OCI-M2 (cell line): ENCODE results near the gene ACADS.

Experiments
- DNase-seq: peaks from one replicate; lab custom pipeline; 2025; ENCODE audit not compliant: unreplicated experiment; lab: John Stamatoyannopoulos, UW

The ACADS gene

DNA sequence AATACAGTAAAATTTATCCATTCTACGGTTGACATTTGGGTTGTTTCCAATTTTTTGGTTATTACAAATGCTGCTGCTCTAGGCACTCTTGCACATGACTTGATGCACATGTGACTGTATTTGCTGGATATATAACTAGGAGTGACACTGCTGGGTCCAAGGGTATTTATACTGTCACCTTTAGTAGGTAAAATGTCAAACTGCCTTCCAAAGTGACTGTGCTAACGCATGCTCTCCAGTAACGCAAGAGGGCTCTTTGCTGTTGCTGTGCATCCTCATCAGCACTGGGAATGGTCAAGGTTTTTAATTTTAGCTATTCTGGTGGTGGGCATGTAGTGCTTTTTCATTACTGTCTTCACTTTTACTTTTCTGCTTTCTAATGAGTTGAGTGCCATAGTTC, 62.3 kb downstream of the ACADS start:
- no peak for DNase-seq
